Dermis blood vessel endothelial cell (primary cell): Measurements from ENCODE around the gene STMN1. TPM values are rescaled to one million over a fixed set of nuclear protein-coding genes. Genes with fewer than 3 reads are reported as not detected.
"Not testable (repeated sequence)": the region's sequence is repeated elsewhere in the genome, so short reads cannot be mapped to it uniquely, and the experiment has no call there.

Experiments
- DNase-seq: peaks from one replicate; pipeline ENCODE4 v3.0.0; 2010
- total RNA-seq: library from RNA; depleted of rRNA; stranded (reverse); fragments of >200 nt; gene quantifications from 2 replicates; pipeline ENCODE4 v1.2.3, GENCODE V29; 2014

STMN1 gene
- 126 and 233 TPM in 2 replicates for total RNA-seq

DNA sequence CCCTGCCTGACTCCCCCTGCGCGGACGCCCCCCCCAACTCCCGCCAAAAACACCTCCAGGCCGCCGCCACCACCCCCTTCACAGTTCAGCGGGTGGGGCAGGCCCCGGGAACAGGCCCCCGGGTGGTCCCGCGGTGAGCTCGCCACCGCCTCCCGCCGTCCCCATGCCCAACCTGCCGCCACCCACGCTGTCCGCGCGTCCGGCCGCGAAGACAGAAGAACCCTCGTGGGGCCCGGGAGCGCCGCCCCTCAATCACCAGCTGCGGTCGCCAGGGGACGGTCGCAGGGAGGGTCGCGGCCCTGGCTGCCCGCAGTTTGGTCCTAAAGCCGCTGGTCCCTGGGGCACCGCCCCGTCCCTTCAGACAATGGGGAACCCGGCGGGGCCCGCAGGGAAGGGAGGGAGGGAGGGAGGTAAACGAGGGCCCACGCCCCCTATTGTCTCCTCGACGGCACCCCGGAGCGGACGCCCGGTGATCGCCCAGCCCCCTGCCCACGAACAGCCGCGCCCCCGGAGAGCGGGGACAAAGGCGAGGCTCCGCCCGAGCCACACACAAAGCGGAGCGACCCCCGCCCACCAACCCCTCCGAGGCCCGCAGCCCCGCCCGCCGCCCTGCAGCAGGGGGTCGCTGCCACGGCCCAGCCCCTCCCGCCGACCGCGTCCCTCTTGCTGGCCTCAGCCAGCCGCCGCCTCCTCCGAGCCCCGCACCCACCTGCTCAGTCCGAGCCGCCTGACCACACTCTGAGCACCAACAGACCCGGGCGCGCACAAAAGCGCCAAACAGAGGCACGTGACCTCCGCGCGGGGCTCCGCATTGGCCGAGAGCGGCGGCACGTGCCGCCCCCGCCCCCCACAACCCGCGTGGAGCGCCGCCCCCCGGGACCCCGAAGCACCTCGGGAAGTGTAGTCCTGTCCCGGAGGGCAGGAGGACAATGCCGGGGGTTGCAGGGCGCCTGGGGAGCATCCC is at the start of gene STMN1:
TSS of gene STMN1 (minus strand) at position 740 of the 964 bp plus-strand sequence. CDS start 1,743 bp downstream, outside the sequence.
- peak; percentile 96 for DNase-seq

DNA sequence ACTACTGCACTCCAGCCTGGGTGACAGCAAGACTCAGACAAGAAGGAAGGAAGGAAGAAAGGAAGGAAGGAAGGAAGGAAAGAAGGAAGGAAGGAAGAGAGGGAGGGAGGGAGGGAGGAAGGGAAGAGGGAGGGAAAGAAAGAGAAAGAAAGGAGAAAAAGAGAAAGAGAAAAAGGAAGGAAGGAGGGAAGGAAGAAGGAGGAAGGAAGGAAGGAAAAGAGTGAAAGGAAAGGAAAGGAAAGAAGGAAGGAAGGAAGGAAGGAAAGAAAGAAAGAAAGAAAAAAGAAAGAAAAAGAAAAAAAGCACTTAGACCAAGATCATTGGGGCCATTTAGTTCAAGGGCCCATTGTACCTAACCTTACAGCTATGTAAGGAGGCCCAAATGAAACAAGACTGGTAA is 49.3 kb upstream of the STMN1 start:
- no peak for DNase-seq

DNA sequence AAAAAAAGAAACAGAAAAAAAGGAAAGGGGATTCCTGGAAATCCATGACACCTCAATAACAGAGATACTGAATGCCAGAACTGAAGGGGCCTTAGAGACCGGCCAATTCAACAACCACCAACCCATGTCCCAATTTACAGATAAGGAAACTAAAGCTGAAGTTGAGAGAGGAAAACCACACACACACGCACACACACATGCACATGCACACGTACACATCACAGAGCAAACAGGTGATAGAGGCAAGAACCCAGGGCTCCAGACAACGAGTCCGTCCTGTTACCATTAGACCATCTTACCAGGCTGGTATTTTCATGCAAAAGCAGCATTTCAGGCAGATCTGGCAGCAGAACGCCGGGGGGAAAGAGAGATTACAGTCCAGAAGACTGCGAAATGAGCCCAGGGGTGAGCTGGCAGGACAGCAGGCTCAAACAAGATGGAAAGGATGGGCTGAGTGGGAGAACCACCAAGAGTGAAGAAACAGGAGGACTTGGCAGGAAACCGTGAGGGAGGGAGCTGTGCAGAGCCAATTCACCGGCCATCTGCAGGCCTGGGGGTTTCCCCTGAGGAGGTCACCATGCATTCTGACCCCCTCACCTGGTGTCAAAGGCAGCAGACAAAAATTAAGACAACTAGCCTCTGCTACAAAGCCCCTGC is 48.2 kb upstream of the STMN1 start:
- no peak for DNase-seq

DNA sequence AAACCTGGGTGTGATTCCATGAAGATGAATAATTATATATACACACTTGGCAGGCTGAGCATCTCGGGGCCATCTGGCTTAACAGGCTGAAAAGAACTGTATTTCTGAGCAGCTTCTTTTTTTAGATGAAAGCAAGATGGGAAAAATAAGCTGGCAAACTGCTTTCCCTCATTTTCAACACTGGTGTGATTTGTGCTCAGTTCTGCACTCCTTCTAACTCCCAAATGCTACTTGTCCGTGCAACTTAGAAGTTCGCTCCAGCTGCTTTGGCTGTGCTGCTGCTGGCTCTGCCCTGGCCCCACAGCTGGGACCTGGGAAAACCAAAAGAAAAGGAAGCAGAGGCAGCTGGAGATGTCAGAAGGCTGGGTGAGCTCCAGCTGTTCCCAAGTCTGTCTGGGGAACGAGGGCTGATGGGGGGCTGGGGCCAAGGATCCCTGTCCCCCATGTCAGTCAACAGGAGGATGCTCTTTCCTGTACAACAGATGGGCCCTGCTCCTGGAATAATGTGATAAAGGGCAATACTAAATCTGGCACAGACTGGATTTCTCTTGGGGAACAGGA is 46.7 kb upstream of the STMN1 start:
- no peak for DNase-seq

DNA sequence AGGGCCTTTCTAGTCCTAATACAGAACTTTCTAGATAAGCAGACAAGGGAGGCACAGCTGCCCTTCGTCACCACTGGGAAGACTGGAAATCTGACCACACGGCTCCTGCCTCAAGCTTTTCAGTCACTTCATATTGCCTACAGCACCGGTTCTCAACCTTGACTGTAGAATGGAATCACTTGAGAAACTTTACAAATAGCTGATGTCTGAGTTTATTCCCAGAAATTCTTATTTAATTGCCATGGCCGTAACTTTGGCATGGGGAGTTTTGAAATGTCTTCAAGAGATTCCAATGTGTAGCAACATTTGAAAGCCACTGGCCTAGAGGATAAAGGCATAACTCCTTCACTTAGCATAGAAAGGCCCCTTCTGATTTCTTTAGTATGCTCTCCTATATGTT is 42.4 kb upstream of the STMN1 start:
- DNase-seq, result no peak

DNA sequence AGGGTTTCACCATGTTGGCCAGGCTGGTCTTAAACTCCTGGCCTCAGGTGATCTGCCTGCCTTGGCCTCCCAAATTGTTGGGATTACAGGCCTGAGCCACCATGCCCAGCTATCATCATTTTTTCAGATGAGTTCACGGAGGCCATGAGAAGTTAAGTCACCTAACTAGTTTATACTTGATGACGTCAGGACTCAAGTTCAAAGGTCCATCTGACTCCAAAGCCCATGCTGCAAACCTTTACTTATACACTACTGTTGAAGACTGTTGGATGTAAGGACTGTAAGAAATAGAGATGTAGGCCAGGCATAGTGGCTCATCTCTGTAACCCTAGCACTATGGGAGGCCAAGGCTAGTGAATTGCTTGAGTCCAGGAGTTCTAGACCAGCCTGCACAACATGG is 40.8 kb upstream of the STMN1 start:
- no peak for DNase-seq

DNA sequence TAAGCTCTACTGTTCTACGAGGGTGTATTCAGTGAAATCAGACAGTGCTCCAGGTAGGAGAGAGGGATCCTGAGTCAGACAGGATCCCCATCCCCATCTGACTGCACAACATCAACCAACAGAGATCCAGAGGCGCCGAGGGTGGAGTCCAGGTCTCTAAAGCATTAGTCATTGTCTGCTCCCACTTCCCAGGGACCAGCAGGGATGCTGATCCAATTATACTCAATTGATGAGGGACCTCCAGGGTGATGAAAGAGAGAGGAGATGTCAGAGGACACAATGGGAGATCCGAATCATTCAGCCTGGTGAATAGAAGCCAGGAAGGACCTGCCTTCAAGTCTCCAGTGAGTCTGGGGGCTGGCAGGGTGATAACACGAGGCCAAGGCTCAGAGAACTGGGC is 39.5 kb upstream of the STMN1 start:
- DNase-seq, result no peak

DNA sequence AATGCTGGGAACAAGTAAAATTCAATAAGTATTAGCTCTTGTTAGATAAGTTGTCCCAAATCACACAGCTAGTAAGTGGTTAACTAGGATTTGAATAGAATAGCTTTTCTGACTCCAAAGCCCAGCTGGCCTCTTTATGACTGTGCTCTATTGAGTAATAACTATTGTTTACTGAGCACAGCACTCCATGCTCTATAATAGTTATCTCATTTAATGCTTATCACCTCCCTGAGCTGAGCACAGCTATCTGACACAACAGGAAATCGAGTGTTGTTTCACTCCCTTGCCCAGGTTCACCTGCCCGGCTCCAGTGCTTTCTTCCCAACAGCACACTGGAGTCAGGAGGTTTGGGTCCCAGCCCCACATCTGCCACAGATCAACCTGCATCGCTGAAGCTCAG is 38.8 kb upstream of the STMN1 start:
- DNase-seq, result peak; percentile 21

DNA sequence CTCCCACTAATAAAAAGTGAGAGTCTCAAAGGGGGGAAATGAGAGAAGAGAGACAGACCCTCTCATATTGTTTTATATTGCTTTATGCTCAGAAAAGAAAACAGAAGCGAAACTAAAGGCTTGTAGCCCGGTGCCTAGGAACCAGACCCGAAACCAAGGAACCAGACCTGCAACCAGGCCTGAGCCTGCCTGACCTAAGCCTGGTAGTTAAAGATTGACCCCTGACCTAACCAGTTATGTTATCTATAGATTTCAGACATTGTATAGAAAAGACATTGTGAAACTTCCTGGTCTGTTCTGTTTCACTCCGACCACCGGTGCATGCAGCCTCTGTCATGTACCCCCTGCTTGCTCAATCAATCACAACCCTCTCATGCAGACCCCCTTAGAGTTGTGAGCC is 37.3 kb upstream of the STMN1 start:
- DNase-seq, result not testable (repeated sequence)

DNA sequence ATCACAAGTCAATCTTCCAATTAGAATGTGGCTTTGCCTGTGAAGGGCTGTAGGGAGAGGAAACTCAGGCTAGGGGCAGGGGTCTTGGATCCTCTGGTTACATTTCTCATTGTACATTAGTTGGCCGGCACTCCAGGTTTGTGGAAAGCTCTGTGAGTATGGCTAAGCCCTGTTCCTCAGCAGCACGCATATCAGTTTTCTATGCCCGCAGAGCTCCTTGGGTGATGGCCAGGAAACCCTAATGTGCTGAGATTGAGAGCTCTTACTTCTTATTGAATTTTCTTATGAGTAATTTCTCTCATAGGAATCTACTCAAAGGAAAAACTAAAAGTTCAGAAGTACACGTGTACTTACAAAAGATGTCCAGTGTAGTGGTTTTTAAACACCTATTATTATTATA is 30.7 kb upstream of the STMN1 start:
- DNase-seq, result no peak

DNA sequence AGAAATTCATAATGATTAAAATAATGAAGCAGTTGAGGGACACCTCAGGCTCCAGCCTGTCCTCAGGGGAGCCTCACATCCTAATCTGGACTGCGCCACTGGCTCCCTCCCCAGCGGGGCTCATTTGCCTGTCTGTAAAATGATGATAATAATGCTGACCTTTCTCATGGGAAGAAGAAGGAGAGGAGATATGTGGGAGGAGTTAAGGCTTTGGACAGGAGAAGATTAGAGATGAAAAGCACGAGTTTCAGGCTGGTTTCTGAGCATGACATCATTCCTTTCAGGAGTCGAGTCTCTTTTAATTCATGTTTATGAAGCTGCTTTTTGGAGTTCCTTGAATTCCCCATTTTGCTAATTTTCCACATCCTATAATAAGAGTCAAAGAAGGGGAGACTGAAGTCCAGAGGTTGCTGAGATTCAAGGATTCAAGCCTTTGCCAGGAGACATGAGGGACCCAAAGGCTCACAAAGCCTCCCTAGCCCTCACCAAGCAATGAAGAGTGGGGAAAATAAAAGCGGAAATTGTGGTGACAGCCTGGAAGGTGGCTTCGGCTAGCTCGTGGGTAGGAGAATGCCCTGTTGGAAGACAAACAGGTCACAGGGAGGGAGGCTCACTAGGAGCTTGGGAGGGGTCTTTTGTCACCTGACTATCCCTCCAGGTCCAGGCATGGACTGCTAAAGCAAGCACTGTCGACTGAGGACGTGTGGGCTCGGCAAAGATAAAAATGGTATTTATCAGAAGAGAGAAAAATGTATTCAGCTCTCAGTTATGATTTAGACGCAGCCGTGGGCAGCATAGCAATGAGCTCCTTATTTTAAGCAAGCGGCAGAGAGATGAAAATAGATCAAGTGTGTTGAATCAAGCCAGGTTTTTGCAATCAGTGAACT is 27.5 kb upstream of the STMN1 start:
- DNase-seq, result no peak

DNA sequence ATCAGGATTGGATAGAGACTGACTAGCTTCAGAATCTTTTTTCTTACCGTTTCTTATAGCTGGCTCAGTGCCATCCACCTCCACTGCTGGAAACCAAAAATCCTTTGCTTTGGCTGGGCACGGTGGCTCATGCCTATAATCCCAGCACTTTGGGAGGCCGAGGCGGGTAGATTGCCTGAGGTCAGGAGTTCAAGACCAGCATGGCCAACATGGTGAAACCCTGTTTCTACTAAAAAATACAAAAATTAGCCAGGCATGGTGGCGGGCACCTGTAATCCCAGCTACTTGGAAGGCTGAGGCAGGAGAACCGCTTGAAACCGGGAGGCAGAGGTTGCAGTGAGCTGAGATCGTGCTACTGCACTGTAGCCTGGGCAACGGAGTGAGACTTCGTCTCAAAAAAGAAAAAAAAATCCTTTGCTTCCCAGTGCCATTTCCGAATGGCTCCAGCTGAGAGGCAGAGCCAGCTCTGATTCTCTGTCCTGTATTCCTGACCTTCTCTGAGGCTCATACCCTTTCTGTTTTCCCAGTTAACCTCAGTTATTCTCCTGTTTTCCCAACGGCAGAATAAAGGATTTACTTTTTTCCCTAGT is 26.7 kb upstream of the STMN1 start:
- DNase-seq, result not testable (repeated sequence)

DNA sequence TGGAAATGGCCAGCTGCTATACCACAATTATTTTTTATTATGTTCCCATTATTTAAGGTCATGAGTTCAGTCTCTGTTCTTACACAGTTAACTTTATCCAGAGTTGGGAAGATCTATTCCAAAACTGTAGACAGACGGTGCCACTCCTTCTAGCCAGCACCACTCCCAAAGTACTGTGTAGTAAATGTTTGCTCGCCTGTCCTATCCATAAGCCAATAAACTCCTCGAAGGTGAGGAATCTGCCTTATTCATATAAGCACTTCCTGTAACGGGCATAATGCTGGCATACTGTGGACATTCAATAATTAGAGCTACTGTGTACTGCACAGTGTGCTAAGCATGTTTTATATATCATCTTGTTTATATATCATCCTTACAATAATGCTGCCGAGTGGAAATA is 26.1 kb upstream of the STMN1 start:
- no peak for DNase-seq

DNA sequence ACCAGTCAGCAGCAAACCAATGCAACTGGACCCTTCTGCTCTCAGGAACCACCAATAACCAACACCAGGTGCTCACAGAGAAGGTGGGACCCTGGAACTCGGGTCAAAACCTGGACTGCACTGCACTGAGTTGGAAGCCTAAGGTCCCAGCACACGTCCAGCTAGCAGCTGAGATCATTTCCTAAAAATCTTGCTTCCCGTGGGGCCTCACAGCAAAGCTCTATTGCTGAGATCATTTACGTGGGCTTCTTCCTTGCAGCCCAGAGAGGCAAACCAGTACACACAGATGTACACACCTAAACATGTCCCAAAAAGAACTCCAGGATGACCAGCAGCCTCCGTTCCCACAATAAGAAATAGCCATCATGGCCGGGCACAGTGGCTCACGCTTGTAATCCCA is 22.8 kb upstream of the STMN1 start:
- DNase-seq, result no peak

DNA sequence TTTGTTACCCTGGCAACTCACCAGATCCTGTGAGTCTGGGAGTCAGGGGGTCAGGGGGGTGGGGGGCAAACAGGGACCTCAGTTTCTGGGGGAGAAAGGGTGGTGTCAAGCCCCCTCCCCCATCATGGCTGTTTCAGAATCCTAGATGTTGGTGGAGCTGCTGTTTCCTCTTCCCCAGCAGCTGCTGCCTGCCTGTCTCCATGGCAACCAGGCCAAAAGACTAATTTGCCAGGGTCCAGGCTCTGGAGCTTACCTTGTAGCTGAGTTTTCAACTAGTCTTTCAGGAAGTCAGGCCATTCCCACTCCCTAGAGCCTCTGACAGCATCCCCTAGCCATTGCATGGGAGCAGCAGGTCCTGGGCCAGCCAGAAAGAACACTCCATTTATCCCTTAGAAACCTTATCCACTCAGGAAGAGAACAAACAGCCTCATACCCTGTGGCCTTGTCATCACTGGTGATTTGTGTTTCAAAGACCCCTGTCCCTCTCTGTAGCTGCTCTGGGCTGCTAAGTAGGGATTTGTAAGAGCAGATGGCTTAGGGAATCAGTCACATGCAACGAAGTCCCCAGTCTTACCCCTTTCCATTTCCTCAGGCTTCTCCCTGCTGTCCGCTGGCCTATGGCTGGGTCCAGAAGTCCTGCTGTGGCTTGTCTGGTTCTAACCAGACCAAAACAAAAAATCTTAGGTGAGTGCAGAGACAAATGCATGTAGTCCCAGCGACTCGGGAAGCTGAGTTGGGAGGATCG is 21.5 kb upstream of the STMN1 start:
- peak; percentile 56 for DNase-seq

DNA sequence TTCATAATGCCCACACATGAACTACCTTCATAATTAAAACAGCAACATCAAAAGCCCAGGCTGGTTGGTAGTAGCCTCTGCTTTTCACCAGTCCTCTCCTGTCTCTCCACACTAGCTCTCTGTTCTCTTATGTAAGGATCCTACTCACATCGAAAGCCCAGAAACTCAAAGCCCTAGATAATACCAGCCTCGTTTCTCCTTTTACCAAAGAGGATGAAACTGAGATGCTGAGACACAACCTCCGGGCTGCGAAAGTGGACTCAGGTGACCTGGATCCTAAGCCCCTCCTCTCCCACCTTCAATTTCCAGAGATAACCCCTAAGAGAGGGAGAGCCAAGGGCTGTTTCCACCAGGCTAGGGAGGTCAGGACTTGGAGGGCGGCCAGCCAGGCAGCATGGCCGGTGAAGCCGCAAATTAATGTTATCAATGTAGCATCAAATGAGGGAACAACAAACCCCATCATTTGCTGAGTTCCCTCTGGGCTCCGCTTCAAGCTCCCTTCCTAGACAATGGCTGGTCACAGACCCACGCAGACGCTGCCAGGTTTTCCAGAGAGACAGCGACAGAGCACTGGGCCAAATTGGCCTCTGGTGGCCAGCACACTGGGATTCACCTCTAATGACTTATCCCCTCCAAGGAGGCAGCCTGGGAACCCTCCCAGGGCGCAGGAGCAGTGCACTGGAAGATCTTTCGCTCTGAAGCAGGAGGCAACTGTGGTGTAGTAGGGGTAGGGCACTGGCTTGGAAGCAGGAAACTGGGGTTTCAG is 20.7 kb upstream of the STMN1 start:
- DNase-seq, result no peak

DNA sequence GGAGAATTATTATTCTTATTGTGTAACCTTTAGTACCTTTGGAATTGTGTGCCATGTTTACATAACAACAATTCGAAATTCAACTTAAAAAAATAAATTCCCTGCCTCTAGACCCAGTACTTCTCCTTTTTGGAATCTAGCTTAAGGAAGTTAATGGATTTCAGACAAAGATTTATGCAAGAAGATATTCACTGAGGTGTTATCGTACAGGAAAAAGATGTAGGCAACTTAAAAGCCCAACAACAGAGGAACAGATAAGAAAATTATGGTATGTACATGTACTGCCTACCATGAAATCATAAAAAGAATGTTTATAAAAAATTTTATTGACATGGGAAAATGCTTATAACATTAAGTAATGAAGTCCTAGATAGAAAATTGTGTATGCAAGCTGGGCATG is 18.2 kb upstream of the STMN1 start:
- no peak for DNase-seq

DNA sequence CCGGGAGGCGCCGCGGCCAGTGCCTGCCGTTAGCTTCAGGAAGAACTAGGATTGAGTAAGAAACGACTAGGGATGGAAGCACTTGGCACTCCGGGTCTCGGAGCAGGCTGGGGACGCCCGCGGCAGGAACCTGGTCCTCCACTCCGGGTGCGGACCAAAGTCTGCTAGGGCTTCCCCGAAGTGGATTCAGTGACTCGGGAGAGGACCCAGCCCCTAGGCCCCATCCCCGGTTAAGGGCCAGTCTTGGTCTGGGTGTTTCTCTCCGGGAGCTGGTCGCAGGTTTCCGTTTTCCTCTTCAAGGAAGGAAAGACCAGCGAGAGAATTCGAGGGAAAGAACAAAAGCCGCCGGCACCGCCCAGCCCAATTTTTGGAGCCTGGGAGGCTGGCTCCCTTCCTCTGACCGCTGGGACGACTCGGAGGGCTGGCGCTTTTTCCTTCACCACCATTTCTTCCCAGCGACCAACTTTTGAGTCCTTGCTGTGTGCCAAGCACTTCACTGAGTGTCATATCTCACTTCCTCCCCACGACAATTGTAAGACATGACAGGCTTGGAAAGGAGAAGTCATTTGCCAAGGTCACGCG is 16.8 kb upstream of the STMN1 start:
- peak; percentile 26 for DNase-seq

DNA sequence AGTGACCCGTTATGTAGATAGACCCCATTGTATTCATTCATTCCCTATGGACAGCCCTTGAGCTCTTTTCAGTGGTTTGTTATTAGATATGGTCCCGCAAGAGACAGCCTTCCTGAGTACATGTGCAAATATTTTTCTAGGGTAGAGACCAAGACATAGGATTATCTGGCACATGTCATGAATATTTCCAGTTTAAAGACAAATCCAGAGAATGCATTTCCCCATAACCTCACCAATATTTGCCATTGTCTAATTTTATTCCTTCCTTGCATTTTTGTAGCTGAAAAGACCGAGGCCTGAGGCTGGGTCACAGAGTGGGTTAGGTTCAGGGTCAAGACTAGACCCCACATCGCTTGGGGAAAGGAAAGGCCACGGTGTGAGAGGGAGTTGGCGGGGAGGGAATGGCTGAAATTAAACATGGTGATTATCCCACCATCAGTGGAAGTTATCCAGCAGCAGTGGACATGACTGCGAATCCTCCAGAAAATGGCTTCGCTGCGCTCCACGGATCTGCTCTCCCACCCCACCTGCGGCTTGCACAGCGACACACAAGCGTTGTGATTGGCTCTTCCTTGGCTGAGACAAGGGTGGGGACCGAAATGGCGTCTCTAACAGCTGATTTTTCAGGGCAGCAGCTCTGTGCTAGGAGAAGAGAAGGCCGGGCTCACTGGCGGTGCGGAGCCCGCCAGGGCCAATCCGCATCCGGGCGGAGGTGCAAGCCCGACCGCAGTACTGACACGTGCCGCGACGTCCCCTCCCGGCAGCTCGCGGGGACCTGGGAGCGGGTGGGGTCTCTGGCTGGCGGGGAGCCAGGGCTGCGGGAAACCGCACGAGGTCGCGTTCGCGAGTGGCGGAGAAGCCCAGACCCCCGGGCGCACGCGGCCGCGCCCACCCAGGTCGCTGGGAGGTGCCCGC is 16.1 kb upstream of the STMN1 start:
- DNase-seq, result peak; percentile 44
